ENCODE measurements around the gene LCLAT1.
A peak's percentile ranks its signal among the peaks of the same experiment; 100 is the strongest.
"Not testable (repeated sequence)": the region's sequence is repeated elsewhere in the genome, so short reads cannot be mapped to it uniquely, and the experiment has no call there.

The LCLAT1 gene

GRCh38 chr2:30456106-30456505 is 9.1 kb downstream of the LCLAT1 start:
- DNase-seq = no peak

DNA sequence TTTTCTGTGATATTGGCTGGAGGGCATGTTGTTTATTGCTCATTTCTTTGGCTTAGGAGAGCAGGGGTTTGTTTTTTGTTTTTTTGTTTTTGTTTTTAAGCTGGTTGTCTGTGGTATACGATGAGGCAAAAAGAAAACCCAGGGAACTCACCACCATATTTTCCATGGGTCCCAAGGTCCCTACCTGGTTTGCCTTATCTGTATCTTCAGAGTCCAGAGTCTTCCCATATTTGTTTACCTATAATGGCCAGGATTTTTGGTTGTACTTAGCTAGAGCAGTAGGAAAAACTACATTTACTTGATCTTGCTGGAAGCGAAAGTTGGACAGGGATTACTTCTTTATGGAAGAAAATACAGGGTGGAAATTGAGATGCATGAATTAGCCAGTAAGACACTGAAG is 9.5 kb downstream of the LCLAT1 start:
- no peak for DNase-seq

DNA sequence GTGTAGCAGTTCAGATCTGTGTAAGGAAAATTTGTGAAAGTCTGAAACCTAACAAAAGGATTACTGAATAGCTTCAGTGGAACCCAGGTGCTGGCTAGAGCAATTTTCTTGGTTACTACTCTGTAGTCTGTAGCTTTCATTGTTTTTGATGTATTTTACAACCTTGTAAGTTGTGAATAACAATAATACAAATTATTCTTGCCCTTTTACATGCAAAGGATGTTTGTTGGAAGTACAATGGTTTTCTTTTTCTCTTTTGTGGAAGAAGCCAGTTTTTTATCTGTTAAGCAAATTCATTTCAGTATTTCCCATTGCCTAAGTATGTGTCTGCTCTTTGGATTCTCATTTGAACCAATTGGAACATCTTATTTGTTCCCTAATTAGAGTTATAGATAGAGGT is 10.2 kb downstream of the LCLAT1 start:
- no peak for DNase-seq

DNA sequence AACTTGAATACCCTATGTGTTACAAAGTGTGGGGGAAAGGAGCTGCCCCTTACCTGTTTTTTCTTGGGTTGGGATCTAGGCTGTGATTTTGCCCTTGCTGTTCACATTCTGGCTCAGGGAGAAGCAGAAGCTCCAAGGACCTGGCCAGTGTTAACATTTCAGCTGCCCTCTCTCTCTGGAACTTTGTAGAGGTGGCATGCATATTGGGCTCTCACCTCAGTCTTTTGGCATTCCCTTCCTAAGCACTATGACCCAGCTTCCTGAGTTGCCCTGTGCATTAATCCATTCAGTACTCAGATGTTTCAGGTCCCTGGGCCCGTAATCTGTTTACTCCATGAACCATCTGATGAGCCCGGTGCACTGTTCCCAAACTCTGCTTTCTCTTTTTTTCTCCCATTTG is 12.1 kb downstream of the LCLAT1 start:
- DNase-seq = no peak

- DNase-seq = no peak
Observed at GRCh38 chr2:30462131-30462857, 15.2 kb downstream of the LCLAT1 start.

- DNase-seq = no peak
Observed at GRCh38 chr2:30463535-30463934, 16.5 kb downstream of the LCLAT1 start.

GRCh38 chr2:30464544-30465170 is 17.6 kb downstream of the LCLAT1 start:
- no peak for DNase-seq

DNA sequence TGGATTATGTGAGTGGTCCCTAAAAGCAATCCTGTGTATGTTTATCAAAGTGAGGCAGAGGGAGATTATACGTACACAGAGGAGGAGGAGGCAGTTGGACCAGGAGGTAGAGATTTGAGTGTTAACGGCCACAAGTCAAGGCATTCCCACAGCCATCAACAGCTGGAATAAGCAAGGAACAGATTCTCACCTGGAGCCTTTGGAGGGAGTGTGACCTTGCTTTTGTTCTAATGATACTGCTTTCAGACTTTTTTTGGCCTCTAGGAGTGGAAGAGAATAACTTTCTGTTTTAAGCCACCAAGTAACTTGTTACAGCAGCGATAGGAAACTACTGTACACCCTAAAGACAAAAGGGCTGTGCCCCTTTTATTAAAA is 18.1 kb downstream of the LCLAT1 start:
- DNase-seq = no peak

DNA sequence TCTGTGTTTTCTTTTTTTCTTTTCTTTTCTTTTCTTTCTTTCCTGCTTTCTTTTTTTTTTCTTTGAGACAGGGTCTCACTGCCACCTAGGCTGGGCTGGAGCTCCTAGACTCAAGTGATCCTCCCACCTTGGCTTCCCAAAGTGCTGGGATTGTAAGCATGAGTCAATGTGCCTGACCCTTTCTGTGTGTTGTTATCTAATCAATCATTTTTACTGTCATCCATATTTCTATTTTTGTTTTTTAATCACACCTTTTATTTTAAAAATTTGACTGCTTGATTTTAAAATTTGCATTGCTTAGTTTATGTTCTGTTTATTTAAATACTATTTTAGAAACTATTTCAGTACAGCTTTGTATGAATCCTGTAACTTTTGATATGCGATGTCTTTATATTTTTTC is 19.2 kb downstream of the LCLAT1 start:
- no peak for DNase-seq

DNA sequence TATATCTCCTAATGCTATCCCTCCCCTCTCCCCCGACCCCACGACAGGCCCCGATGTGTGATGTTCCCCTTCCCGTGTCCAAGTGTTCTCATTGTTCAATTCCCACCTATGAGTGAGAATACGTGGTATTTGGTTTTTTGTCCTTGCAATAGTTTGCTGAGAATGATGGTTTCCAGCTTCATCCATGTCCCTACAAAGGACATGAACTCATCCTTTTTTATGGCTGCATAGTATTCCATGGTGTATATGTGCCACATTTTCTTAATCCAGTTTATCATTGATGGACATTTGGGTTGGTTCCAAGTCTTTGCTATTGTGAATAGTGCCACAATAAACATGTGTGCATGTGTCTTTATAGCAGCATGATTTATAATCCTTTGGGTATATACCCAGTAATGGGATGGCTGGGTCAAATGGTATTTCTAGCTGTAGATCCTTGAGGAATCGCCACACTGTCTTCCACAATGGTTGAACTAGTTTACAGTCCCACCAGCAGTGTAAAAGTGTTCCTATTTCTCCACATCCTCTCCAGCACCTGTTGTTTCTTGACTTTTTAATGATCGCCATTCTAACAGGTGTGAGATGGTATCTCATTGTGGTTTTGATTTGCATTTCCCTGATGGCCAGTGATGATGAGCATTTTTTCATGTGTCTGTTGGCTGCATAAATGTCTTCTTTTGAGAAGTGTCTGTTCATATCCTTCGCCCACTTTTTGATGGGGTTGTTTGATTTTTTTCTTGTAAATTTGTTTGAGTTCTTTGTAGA is 20.2 kb downstream of the LCLAT1 start:
- DNase-seq = not testable (repeated sequence)

- no peak for DNase-seq
Observed at GRCh38 chr2:30470426-30470825, 23.4 kb downstream of the LCLAT1 start.

- DNase-seq = peak; percentile 17
Observed at GRCh38 chr2:30472326-30472725, 25.3 kb downstream of the LCLAT1 start.

- no peak for DNase-seq
Observed at GRCh38 chr2:30475542-30475941, 28.5 kb downstream of the LCLAT1 start.

- DNase-seq = no peak
Observed at GRCh38 chr2:30476636-30477035, 29.6 kb downstream of the LCLAT1 start.

- DNase-seq = no peak
Observed at GRCh38 chr2:30480703-30481322, 33.8 kb downstream of the LCLAT1 start.

- DNase-seq = peak; percentile 12
Observed at GRCh38 chr2:30481323-30481800, 34.3 kb downstream of the LCLAT1 start.

- DNase-seq = no peak
Observed at GRCh38 chr2:30482011-30482410, 35.0 kb downstream of the LCLAT1 start.

DNA sequence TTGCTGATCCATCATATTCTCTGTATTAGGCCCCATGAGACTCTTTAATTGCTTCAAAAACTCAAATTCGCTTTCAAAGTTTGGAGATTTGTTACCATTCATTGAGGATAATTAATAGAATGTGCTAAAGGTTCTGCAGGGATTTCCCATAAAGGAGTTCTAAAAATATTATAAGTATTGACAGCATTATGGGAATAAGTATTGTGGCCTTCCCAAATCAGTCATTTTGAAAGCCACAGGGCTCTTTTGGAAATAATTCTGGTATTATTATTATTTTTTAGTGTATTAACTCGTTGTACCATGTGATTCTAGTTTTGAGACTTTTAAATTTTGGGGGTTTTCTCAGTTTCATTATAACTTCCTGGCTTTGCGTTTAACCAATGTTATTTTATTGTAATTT is 37.1 kb downstream of the LCLAT1 start:
- no peak for DNase-seq

- DNase-seq = no peak
Observed at GRCh38 chr2:30484995-30485394, 37.9 kb downstream of the LCLAT1 start.

GRCh38 chr2:30486655-30487054 is 39.6 kb downstream of the LCLAT1 start:
- no peak for DNase-seq

DNA sequence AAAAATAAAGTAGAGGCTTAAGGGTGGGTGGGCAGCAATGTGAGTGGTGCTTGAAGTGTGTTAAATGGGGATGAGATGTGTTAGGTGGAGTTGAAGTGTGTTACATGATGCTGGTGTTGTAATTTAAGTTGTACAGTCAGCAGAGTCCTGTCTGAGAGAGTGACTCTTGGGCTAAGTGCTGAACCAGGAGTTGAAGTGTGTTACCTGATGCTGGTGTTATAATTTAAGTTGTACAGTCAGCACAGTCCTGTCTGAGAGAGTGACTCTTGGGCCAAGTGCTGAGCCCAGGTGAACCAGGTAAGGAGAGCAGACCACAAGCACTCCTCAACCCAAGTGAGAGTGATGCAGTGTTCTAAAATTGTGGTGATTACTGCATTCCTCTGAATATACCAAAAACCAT is 40.6 kb downstream of the LCLAT1 start:
- DNase-seq = no peak

- peak; percentile 15 for DNase-seq
Observed at GRCh38 chr2:30488012-30488659, 41.1 kb downstream of the LCLAT1 start.

DNA sequence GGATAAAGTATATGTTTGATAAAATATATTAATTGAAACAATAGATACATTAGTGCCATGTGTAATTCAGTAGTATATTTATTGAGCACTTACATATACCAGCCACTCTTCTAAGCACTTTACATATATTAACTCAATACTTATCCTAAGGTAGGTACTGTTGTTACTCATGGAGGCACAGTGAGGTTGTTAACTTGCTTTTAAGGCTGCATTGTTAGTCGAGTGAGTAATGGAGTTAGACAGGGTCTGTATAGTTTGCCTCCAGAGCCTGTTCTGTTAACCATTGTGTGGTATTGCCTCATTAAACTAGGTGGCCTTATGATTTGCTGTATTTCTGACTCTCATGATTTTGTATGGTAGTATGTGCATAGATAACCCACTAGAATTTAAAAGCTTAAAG is 44.2 kb downstream of the LCLAT1 start:
- DNase-seq = no peak
